ENCODE measurements around the gene OR2B2. TPM values are rescaled to one million over a fixed set of nuclear protein-coding genes. Genes with fewer than 3 reads are reported as not detected.
A peak's percentile ranks its signal among the peaks of the same experiment; 100 is the strongest.

OR2B2 gene
- total and polyA plus RNA-seq, 4 donors, result not detected

GRCh38 chr6:27863962-27864905 lies 48.0 kb downstream of the OR2B2 start (continued):
- TF ChIP-seq REST (IDR thresholded peaks at IDR 0.05), result no peak
- peak in 1 of 2 donors; percentile 7 for TF ChIP-seq RXRA (IDR thresholded peaks at IDR 0.05)
- TF ChIP-seq HNF4G (IDR thresholded peaks at IDR 0.05), result no peak

GRCh38 chr6:27862396-27863066 lies 49.7 kb downstream of the OR2B2 start:
- peaks cover 8 to 31% (median 20%) of the 10 kb centered on the region in 4 donors for H3K4me1 ChIP-seq (ENCODE audit: control insufficient read depth in 4 of 4, insufficient read depth in 4 of 4, low read length in 3 of 4)
- H3K27ac ChIP-seq (ENCODE audit: low read depth in 1 of 2, low read length in 2 of 2), result no peak overlapping the region
- H3K27me3 ChIP-seq (ENCODE audit: control insufficient read depth in 4 of 4, insufficient read depth in 4 of 4, low read length in 3 of 4), result no peaks in the 10 kb centered on the region
- no peak for TF ChIP-seq SP1 (IDR thresholded peaks at IDR 0.05)
- no peak for TF ChIP-seq TAF1 (conservative IDR thresholded peaks at IDR 0.05)
- no peak for TF ChIP-seq RXRA (IDR thresholded peaks at IDR 0.05)
- no peak for DNase-seq (ENCODE audit: low spot score)
- 93% methylated on average over 6 of the region's 6 CpGs for WGBS
- no peak overlapping the region for H3K4me3 ChIP-seq (ENCODE audit: low read depth in 1 of 3, low read length in 3 of 3)
- no peak overlapping the region for H3K9ac ChIP-seq (ENCODE audit: low read depth in 1 of 2, low read length in 2 of 2)
- H3K36me3 ChIP-seq (ENCODE audit: control insufficient read depth in 4 of 4, insufficient read depth in 3 of 4, low read depth in 1 of 4, low read length in 3 of 4), result no peaks in the 10 kb centered on the region
- no peaks in the 10 kb centered on the region for H3K9me3 ChIP-seq (ENCODE audit: control insufficient read depth in 4 of 4, low read length in 3 of 4)

GRCh38 chr6:27861861-27862260 lies 50.3 kb downstream of the OR2B2 start:
- Histone ChIP-seq H3K4me3 (ENCODE audit: low read depth in 1 of 3, low read length in 3 of 3) (no peak overlapping the region), H3K9ac (ENCODE audit: low read depth in 1 of 2, low read length in 2 of 2) (no peak overlapping the region), H3K27ac (ENCODE audit: low read depth in 1 of 2, low read length in 2 of 2) (no peak overlapping the region), H3K36me3 (ENCODE audit: control insufficient read depth in 4 of 4, insufficient read depth in 3 of 4, low read depth in 1 of 4, low read length in 3 of 4) (no peaks in the 10 kb centered on the region), H3K27me3 (ENCODE audit: control insufficient read depth in 4 of 4, insufficient read depth in 4 of 4, low read length in 3 of 4) (no peaks in the 10 kb centered on the region), H3K9me3 (ENCODE audit: control insufficient read depth in 4 of 4, low read length in 3 of 4) (no peaks in the 10 kb centered on the region), H3K4me1 (ENCODE audit: control insufficient read depth in 4 of 4, insufficient read depth in 4 of 4, low read length in 3 of 4) (peaks cover 7 to 25% (median 16%) of the 10 kb centered on the region in 4 donors)
- DNase-seq (ENCODE audit: low spot score), result no peak
- TF ChIP-seq EGR1 (IDR thresholded peaks at IDR 0.05; ENCODE audit: low read depth in 2 of 2) (no peak), ATF3 (IDR thresholded peaks at IDR 0.05) (no peak), SP1 (IDR thresholded peaks at IDR 0.05) (no peak), NR2F2 (IDR thresholded peaks at IDR 0.05) (no peak), FOXA2 (IDR thresholded peaks at IDR 0.05) (no peak), MAX (IDR thresholded peaks at IDR 0.05) (no peak), CTCF (IDR thresholded peaks at IDR 0.05; ENCODE audit: low read depth, low read length, missing input control) (no peak), RAD21 (IDR thresholded peaks at IDR 0.05) (no peak), REST (IDR thresholded peaks at IDR 0.05) (no peak)
